Type B pancreatic cell (in vitro differentiated cells): ENCODE results near the gene TEAD1. TPM values are rescaled to one million over a fixed set of nuclear protein-coding genes. Genes with fewer than 3 reads are reported as not detected.

Source experiments
- DNase-seq: peaks from one replicate; pipeline ENCODE4 v3.0.0; 2021; ENCODE audit warnings: mixed read lengths; ENCODE audit not compliant: unreplicated experiment; ENCODE audit errors: extremely low spot score
- H3K27ac Mint-ChIP-seq: 2 replicates; pipeline ENCODE4 v1.8.0; 2021; ENCODE audit warnings: mild to moderate bottlenecking, mixed read lengths
- H3K27me3 Mint-ChIP-seq: 2 replicates; pipeline ENCODE4 v1.8.0; 2021; ENCODE audit warnings: mixed read lengths
- H3K36me3 Mint-ChIP-seq: 2 replicates; pipeline ENCODE4 v1.8.0; 2021; ENCODE audit warnings: mixed read lengths
- H3K4me1 Mint-ChIP-seq: one replicate; pipeline ENCODE4 v1.8.0; 2021; ENCODE audit warnings: mixed read lengths; ENCODE audit not compliant: unreplicated experiment
- H3K4me3 Mint-ChIP-seq: 2 replicates; pipeline ENCODE4 v1.8.0; 2021; ENCODE audit warnings: mild to moderate bottlenecking, mixed read lengths
- H3K9me3 Mint-ChIP-seq: 2 replicates; pipeline ENCODE4 v1.8.0; 2021; ENCODE audit warnings: mixed read lengths
- CTCF ChIP-seq: fragments of 200-600 bp; sonication (generic); conservative IDR thresholded peaks from 2 replicates; pipeline ENCODE4 v1.5.0; 2021; ENCODE audit warnings: antibody characterized with exemption, mild to moderate bottlenecking
- total RNA-seq: library from RNA; stranded (reverse); gene quantifications from 2 replicates; pipeline ENCODE4 v1.2.1, GENCODE V29; 2021; ENCODE audit warnings: low replicate concordance

The TEAD1 gene
- total RNA-seq, 1 donor from 2014 or later: 91.8 TPM

- no peaks in the 10 kb centered on the region for H3K9me3 Mint-ChIP-seq
- TF ChIP-seq CTCF: no peak
- peaks cover 9% of the 10 kb centered on the region for H3K36me3 Mint-ChIP-seq
- H3K4me3 Mint-ChIP-seq: peak overlapping the region; percentile 56
- no peak for DNase-seq
- peaks cover 75% of the 10 kb centered on the region for H3K4me1 Mint-ChIP-seq
- H3K27ac Mint-ChIP-seq: peak overlapping the region; percentile 47
- no peaks in the 10 kb centered on the region for H3K27me3 Mint-ChIP-seq
These were observed 53.5 kb downstream of the TEAD1 start for GRCh38 chr11:12727563-12728211.

- Mint-ChIP-seq H3K27me3 (no peaks in the 10 kb centered on the region), H3K9me3 (no peaks in the 10 kb centered on the region), H3K4me1 (peaks cover 69% of the 10 kb centered on the region), H3K27ac (peak overlapping the region; percentile 47), H3K36me3 (peaks cover 9% of the 10 kb centered on the region), H3K4me3 (no peak overlapping the region)
- no peak for DNase-seq
- TF ChIP-seq CTCF: no peak
These were observed 54.2 kb downstream of the TEAD1 start for GRCh38 chr11:12728417-12728816.

- no peak overlapping the region for H3K4me3 Mint-ChIP-seq
- H3K9me3 Mint-ChIP-seq: no peaks in the 10 kb centered on the region
- peak overlapping the region; percentile 53 for H3K27ac Mint-ChIP-seq
These were observed 55.7 kb downstream of the TEAD1 start for GRCh38 chr11:12729941-12730340.

GRCh38 chr11:12731841-12732336 is 57.7 kb downstream of the TEAD1 start:
- no peaks in the 10 kb centered on the region for H3K27me3 Mint-ChIP-seq
- peaks cover 43% of the 10 kb centered on the region for H3K4me1 Mint-ChIP-seq
- no peak for DNase-seq
- H3K27ac Mint-ChIP-seq: no peak overlapping the region
- no peaks in the 10 kb centered on the region for H3K36me3 Mint-ChIP-seq
- TF ChIP-seq CTCF: no peak
- no peak overlapping the region for H3K4me3 Mint-ChIP-seq
- H3K9me3 Mint-ChIP-seq: no peaks in the 10 kb centered on the region

More at GRCh38 chr11:12729941-12730340, 55.7 kb downstream of the TEAD1 start:
- Mint-ChIP-seq H3K4me1 (peaks cover 57% of the 10 kb centered on the region), H3K36me3 (peaks cover 9% of the 10 kb centered on the region), H3K27me3 (no peaks in the 10 kb centered on the region)
- no peak for TF ChIP-seq CTCF
- no peak for DNase-seq

GRCh38 chr11:12733091-12733490 is 58.9 kb downstream of the TEAD1 start:
- no peaks in the 10 kb centered on the region for H3K27me3 Mint-ChIP-seq
- H3K4me3 Mint-ChIP-seq: no peak overlapping the region
- no peak for TF ChIP-seq CTCF
- no peaks in the 10 kb centered on the region for H3K36me3 Mint-ChIP-seq
- DNase-seq: no peak
- H3K9me3 Mint-ChIP-seq: no peaks in the 10 kb centered on the region
- H3K4me1 Mint-ChIP-seq: peaks cover 32% of the 10 kb centered on the region
- no peak overlapping the region for H3K27ac Mint-ChIP-seq
